ENCODE results near the gene SHISA8.

SHISA8 gene

DNA sequence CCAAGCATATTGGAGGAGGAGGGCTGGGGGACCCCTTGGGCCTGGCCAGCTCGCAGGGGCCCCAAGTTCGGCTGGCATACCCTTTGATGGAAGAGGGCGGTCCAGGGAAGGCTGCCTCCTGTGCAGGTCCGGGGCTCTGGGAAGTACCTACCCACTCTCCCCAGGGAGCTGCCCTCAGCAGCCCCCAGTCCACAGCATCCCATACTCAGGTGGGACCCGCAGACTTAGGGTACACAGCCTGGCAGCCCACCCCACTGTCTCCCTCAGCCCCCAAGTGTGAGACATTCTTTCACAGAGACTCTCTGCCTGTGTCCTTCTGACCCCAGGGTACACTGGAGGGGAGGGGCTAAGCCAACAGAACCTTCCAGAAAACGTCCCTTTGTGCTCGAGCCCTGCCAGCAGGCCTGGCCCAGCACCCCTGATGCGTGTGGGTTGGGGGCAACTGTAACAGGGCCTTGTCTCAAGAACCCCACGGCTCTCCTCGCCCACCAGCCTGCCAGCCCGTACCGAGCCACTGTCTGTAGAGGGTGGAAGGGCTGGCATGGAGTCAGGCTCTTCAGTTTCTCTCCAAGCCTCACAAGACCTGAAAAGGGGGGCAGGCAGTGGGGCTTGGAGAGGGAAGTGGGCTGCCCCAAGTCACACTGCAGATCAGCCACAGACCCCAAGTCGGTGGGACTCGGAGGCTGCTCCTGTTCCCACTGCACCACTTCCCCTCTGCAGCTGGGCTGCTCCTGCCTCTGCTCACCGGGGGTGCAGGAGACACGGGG lies 18.7 kb upstream of the SHISA8 start:
- DNase-seq (ENCODE audit: low read depth): no peak

DNA sequence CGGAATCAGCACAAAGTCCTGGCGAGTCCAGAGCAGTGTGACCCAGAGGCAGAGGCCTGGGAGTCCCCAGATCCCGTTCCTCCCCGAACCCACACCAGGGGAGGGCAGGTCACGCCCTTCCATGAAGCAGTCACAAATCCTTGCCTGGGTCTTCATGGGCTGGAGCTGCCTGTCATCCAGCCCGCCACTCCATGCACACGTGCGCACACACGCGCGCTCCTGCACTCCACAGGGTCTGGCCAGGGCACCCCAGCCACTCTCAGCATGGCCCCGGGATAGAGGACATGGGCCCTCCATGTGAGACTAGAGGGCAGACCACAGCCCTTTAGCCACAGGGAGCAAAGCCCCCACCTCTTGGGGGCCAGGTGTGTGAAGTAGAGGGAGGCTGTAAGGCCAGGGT lies 17.5 kb upstream of the SHISA8 start:
- DNase-seq (ENCODE audit: low read depth): no peak

DNA sequence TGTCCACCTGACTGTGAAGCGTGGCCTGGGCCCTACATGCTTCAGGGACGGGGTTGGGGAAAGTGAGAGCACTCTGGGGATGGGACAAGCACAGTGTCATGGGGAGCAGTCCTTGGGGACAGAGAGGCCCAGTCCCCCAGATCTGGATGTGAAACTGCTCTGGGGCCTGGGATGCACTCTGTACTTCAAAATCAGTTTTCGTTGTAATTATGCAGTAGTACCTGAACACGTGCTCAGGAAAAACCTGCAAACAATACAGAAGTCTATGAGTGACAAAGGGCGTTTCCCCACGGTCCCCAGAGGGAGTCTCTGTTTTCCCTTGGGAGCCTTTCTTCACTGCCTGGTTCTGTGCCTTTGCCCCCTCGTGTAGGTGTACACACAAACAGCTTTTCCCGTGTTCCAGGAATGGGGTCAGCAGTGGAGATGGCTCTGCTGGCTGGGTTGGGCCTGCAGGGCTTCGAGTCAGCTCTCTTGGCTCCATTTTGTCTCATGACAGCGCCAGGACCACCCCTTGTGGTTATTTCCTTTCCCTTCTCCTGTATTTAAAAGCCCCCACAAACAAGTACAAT lies 16.9 kb upstream of the SHISA8 start:
- no peak for DNase-seq (ENCODE audit: low read depth)

DNA sequence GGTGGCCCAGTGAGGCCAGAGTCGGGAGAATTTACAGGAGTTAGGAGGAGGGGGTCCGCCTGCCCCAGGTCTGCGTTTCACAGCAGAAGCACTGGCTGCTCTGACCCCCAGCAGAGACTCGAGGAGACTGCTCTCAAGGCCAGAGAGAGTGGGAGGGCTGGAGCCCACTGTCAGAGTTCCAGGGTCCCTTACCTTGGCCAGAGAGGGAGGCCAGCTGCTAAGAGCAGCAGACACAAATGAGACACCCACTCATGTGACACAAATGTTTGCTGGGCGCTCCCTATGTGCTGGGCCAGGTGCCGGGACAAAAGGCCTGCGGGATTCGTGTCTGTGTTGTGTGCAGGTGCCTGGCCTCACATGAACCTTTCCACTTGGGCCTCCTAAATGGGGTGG lies 14.5 kb upstream of the SHISA8 start:
- DNase-seq (ENCODE audit: low read depth): no peak

DNA sequence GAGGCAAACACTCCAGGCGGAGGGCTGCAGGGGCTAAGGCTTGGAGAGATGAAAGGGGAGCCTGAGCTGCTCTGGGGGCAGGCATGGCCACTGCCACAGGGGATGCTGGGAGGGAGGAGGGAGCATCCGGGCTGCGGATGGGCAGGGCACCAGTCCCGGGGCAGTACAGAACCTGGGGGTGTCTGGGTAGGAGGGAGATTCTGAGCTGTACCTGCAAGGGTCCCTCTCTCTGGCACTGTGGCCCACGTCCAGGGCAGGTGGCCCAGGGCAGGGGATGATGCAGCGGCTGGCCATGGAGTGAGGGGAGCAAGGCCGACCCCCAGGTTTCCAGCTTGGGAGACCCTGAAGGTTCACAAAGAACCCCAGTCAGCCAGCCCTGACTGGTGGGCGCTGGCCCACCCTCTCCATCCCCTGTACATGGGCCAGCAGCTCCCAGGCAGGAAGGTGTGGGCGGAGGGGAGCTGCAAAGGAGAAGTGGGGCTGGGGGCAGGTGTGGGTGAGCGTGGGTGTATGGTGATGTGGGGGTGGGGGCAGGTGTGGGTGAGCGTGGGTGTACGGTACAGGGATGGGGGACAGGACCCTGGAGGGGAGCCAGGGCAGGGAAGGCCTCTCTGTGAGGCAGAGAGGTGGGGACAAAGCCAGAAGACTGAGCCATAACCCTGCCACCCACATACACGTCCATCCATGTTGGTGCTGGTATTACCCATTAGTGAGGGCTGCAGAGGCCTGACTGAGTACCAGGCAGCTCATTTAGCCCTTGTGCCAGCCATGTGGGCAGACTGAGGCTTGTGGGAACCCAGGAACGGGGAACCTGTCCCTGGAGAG lies 13.9 kb upstream of the SHISA8 start:
- DNase-seq (ENCODE audit: low read depth): no peak

DNA sequence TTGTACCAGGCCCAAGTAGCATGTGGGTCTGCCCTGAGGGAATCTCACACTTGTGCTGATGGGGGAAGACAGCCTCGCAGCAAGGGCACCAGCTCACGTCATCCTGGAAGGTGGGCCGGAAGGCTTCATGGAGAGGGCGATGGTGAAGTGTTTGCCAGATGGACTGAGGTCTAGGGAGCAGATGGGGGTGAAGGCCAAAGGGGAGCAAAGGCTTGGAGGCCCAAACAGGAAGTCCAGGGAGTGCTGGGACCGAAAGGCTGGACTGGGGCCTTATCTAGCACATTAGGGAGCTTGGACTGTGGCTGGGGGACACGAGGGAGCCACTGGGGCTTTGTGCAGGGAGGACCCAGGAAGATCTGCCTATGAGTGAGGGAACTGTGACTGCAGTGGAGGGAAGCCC lies 12.9 kb upstream of the SHISA8 start:
- DNase-seq (ENCODE audit: low read depth): no peak

DNA sequence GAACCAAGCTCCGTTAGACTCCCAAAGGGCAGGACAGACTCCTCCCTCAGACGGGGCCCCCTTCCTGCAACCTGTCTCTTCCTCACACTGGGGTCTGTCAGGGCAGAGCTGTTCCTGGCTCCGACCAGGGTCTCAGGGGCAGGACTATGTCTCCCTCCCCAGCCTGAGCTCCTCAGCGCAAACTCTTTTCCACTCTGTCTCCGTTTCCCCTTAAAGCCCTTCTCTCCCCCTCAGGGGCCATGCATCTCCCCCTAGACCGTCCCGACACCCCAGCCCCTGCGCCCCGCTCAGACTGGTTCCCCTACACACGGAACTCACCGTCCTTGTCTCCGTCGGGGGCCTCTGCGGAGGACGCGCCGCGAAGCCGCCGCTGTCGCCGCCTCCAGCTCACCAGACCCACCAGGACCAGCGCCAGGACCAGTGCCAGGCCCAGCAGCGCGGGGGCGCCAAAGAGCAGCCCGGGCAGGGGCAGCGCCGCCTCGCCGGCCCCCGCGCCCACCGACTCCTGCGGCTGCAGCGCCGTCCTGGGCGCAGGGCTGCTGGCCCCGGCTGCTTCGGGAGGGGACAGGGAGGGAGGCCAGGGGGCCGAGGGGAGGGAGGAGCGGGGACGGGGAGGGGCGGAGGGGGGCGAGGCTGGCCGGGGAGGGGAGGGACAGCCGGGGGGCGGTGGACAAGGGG lies 11.0 kb upstream of the SHISA8 start:
- DNase-seq (ENCODE audit: low read depth): peak; percentile 26

DNA sequence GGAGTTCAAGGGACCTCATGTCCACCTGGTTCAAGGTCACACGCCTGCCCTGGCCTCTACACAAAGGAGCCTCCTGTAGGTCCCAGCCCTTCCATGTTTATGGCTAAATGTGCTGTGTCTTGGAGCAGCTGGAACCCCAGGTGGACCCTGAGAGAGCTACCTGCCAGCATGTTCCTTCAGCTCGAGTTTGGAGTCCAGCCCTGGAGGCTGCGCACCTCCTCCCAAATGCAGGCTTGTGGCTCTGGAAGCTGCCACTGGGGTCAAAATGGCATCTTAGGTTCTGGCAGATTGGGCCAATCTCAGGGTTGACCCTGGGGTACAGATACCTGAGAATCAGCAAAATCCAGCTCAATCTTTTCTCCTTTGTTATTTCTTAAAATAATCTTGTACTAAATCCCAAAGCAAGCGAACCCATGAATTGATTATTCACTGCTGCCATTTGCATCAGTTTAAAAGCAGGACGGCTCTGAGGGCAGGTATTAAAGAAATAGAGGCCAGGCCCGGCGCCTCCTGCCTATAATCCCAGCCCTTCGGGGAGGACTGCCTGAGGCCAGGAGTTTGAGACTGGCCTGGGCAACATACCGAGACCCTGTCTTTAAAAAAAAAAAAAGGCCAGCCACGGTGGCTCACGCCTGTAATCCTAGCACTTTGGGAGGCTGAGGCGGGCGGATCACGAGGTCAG lies 8.9 kb upstream of the SHISA8 start:
- no peak for DNase-seq (ENCODE audit: low read depth)

DNA sequence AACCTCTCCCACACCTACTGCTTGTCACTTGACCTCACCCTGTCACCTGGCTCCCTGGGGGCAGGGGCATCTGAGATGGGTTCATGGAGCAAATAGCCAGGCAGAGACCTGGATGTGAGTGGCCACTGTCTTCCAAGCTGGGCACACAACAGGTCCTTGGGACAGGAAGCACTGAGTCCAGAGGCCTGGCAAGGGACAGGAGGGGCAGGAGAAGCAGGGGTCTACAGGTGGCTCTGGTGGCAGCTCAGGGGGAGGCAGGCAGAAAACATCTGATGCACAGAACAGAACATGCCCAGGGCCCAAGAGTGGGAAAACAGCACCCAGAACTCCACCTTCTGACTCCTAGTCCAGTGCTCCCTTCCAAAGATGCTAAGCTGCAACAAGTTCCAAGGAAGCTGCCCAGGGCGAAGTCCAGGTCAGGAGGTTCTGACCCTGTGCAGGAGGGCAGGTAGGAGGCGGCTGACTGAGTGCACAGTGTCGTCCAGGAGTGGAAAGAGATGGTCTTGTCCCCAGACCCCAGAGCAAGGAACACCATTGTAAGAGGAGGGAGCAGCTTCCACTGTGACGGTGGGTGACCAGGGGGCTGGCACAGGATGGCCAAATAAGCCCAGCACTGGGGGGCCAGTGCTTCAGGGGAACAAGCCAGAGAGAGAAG lies 8.2 kb upstream of the SHISA8 start:
- DNase-seq (ENCODE audit: low read depth): no peak

DNA sequence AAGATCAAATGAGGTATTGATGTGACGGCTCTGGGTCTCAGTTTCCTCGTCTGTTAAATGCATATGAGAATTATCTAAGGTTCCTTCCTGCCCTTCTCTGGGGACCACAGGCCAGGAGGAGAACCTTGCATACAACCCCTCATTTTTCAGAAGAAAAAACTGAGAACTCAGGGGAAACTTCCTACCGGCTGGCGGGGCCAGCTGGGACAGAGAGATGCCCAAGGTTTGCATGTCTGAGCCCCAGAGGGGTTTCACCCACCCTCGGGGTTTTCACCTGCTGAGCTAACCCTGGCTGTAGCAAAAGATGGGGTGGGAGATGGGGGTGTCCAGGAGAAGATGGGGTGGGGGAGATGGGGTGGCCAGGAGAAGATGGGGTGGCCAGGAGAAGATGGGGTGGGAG lies 7.5 kb upstream of the SHISA8 start:
- no peak for DNase-seq (ENCODE audit: low read depth)

DNA sequence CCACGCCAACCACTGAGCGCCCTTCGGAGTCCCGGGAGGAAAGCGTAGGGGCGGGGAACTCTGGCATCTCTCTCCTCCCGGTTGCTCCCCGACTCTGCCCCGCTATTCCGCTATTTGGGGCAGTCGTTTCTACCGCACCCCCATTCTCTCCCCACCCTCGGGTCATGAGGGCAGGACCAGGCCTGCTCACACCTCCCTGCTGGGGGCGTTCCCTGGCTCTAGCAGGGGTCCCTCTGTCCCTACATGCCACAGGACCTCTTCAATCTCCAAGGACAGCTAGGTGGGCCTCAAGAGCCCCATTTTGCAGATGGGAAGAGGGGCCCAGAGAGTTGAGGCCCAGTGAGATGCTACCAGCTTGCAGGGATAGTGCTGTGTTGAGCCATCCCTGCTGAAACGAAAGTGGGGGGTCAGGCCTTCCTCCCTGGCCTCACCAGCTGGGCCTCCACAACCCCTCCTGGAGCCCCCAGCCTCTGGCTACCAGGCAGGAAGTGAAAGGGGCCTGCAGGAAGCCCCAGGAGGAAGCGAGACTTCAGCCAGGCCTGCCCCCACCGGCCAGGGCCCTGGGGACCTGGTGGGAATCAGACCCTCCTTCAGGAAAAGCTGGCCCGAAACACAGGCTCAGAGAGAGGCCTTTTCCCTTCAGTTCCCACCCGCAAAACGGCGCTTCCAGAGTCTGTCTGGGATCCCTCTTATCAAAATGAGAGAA lies 5.5 kb upstream of the SHISA8 start:
- DNase-seq (ENCODE audit: low read depth): no peak

DNA sequence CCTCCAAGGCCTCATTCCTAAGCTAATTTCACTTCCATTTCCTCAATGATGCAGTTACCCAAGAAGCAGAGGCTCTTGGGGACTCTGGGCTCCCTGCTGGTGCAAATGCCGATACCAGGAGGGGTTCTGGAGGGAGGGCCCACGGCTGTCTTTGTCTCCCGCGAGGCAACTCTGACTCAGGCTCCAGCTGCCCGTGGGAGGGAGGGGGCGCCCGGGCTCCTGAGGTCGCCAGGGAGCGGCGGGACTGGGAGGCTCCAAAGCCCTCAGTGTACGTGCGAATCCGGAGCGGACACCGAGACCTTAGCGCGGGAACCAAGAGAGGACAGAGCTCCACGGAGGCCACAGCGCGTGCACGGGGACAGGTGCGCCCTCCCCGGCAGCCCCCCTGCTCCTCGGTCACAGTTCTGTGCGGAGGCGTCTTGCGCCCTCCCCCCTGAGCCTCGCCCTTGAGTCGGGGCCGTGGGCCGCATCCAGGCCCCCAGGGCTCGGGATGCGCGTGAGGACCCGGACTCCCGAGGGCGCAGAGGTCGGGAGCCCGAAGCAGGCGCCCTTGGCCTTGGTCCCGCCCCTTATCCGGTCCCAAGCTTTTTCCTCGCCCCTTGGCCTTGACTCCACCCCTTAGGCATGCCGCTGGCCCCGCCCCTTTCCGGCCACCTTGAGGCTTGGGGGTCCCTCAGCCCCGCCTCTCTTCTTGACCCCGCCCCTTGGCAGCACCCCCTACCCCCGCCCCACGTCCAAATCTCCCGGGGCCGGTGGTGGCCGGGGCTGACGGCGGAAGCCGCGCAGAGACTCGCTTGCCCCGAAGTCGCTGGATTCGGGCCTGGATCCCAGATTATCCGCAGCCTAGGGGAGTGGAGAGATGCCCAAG lies 4.7 kb upstream of the SHISA8 start:
- no peak for DNase-seq (ENCODE audit: low read depth)

DNA sequence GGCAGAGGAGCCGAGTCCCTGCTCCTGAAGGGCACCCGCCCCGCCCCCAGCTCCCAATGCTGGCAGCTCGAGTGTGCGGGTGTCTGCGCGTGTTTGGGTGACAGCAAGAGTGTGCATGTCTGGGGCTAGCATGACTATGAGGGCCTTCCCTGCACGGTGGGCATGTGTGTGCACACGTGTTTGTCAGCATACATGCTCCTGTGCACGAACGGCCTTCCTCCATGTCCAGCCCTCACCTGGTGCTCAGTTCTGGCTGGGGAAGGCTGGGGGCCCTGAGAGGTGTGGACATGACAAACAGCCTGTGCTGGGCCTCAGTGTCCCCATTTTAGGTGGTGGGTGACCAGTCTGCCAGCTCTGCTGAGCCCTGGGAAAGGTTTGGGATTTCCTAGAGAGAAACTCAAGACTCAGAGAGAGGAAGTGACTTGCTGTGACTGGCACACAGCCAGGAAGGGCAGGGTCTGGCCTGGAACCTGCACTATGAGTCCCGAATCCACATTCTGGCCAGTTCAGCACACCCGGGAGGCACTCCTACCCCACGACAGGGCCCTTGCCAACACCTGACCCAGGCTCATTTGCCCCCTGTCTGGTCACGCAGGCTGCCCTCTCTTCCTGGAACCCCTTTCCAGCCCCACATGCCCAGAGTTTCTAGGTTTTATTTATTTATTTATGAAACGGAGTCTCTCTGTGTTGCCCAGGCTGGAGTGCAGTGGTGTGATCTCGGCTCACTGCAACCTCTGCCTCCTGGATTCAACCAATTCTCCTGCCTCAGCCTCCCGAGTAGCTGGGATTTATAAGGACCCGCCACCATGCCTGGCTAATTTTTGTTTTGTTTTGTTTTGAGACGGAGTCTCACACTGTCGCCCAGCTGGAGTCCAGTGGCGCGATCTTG lies 3.3 kb upstream of the SHISA8 start:
- DNase-seq (ENCODE audit: low read depth): no peak

DNA sequence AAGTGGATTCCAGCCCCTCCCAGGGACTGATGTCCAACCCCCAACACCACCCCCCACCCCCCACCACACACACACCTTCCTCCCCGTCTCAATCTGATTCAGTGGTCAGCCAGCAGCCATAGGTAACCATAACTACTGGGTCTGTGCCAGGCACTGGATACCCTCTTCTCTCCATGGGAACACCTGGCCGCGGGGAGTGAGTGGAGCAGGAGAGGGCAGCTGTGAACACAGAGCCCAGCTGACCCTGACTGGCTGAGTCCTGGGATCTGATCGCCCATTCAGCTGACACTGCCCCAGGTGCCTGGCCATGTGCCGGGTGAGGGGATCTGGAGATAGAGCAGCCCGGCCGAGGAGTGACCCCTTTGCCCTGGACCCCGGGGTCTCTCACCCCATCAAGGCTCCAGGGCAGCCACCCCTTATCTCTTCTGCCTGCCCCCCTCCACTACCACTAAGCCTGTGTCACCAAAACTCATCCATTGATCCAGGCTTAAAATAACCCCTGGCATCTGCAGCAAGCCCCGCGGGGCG lies 2.6 kb upstream of the SHISA8 start:
- DNase-seq (ENCODE audit: low read depth): no peak

DNA sequence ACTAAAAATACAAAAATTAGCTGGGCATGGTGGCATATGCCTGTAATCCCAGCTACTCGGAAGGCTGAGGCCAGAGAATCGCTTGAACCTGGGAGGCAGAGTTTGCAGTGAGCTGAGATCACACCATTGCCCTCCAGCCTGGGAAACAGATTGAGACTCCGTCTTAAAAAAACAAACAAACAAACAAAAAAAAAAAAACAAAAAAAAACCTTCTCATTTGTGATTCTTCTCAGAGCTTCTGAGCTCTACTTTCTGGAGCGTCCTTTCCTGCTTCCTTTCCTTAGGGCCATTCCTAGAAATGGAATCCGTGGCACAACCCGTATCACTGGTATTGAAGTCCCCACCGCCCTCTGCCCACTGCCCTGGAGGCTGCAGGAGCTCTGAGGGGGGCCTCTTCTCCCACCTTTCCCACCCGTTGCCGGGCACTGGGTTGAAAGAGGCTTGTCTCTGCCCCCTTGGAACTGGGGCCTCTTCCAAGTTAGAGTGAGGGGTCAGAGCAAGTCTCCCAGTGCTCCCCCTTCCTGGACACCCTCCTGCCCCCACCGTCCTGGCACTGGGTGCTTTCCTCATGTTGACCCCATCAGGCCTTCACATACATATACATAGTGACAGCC lies 2.0 kb upstream of the SHISA8 start:
- no peak for DNase-seq (ENCODE audit: low read depth)

DNA sequence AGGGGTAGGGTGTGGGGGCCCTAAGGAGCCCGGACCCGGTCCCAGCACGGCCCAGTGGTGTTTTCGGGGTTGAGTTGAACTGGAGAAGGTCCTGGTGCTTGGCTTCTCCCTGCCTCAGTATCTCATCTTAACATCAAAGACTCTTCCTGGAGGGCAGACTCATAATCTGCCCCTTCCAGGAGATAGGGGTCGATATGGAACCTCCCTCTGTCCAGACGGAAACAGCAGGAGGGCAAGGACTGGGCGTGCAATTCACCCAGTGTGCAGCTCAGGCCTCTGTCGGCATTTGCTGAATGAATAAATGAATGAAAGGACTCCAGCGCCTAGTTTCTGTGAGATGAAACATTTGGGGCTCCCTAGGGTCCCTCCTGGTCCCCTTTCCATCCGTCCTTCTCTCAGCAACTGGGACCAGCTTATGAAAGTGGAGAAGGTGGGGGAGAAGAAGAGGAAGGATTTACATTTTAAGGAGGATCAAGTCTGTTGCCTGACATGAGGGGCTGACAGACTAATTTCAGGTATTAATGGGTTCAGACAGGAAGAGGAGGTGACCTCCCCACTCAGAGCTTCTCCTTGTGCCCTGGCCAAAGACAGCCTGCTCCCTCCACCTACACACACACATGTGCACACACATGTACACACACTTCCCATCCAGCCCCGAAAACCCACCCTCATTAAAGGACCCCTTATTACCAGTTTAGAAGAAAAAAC lies 1.1 kb upstream of the SHISA8 start:
- DNase-seq (ENCODE audit: low read depth): no peak

DNA sequence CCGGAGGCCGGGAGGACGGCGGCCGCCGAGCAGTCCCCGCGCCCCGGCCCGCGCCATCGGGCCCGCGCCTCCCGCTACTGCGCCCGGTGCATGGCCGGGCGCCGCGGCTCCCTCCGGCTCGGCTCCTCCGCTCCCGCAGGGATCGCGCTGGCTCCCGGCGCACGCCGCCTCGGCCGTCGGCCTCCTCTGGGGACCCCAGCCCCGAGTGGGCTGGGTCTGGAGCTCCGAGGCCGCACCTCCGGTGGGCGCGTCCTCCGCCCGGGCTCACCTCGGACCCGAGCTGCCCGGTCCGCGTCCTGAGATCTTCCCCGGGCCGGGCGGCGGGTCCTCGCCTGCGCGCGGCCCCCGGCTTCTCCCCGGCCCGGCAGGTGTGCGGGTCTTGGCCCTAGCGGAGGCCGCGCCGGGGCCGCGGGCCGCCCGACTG lies 251 bp downstream of the SHISA8 start:
- DNase-seq (ENCODE audit: low read depth): no peak

Data from fibroblast of gingiva (primary cell).